GM04504 (cell line): ENCODE data around the gene PRPF4.

Experiments used
- DNase-seq: peaks from one replicate; pipeline ENCODE4 v3.0.0-alpha.2; 2012; ENCODE audit warnings: low read depth

PRPF4 gene

GRCh38 chr9:113311961-113312360, 36.5 kb downstream of the PRPF4 start:
- no peak for DNase-seq

GRCh38 chr9:113313261-113313660, 37.8 kb downstream of the PRPF4 start:
- DNase-seq = no peak

- DNase-seq = no peak
These were observed 39.8 kb downstream of the PRPF4 start for GRCh38 chr9:113315231-113315630.

GRCh38 chr9:113316030-113316429, 40.6 kb downstream of the PRPF4 start:
- no peak for DNase-seq

- no peak for DNase-seq
These were observed 42.3 kb downstream of the PRPF4 start for GRCh38 chr9:113317777-113318176.

GRCh38 chr9:113319054-113319453, 43.6 kb downstream of the PRPF4 start:
- DNase-seq = no peak

- no peak for DNase-seq
These were observed 44.6 kb downstream of the PRPF4 start for GRCh38 chr9:113320051-113320450.

- DNase-seq = no peak
These were observed 47.2 kb downstream of the PRPF4 start for GRCh38 chr9:113322671-113323070.

- no peak for DNase-seq
These were observed 50.8 kb downstream of the PRPF4 start for GRCh38 chr9:113326230-113326629.

- no peak for DNase-seq
These were observed 52.8 kb downstream of the PRPF4 start for GRCh38 chr9:113328045-113328782.

- no peak for DNase-seq
These were observed 56.3 kb downstream of the PRPF4 start for GRCh38 chr9:113331780-113332179.

- DNase-seq = no peak
These were observed 62.3 kb downstream of the PRPF4 start for GRCh38 chr9:113337714-113338113.

- peak; percentile 70 for DNase-seq
These were observed 64.7 kb downstream of the PRPF4 start, which contains the start of gene WDR31 for GRCh38 chr9:113340011-113340699. Gene WDR31 (minus strand): TSS chr9:113340275. CDS start chr9:113332022, 8,253 bp downstream.

GRCh38 chr9:113341712-113342410, 66.4 kb downstream of the PRPF4 start:
- DNase-seq = no peak
